RWPE2 (cell line): ENCODE data around the gene URAD.

Source experiments
- ATAC-seq: fragments of 200-7000 bp; cut with Tn5 transposase; 3 replicates; pipeline ENCODE4 v1.9.1; 2021; ENCODE audit warnings: low read depth
- DNase-seq: peaks from one replicate; pipeline ENCODE4 v3.0.0-alpha.2; 2020; ENCODE audit warnings: low spot score
- H3K27ac ChIP-seq: fragments of 450-650 bp; 2 replicates; pipeline ENCODE4 v1.5.1; 2017; ENCODE audit warnings: mild to moderate bottlenecking; ENCODE audit not compliant: poor library complexity, severe bottlenecking
- H3K27me3 ChIP-seq: fragments of 250-450 bp; sonication (Bioruptor Pico); 2 replicates; pipeline ENCODE4 v1.5.1; 2021; ENCODE audit warnings: mild to moderate bottlenecking, moderate library complexity; ENCODE audit not compliant: insufficient read depth, poor library complexity, severe bottlenecking
- H3K36me3 ChIP-seq: fragments of 250-450 bp; sonication (Bioruptor Pico); 2 replicates; pipeline ENCODE4 v1.5.1; 2020; ENCODE audit warnings: low read depth, mild to moderate bottlenecking, moderate library complexity
- H3K4me1 ChIP-seq: fragments of 250-450 bp; sonication (Bioruptor Pico); 2 replicates; pipeline ENCODE4 v1.5.1; 2021; ENCODE audit warnings: mild to moderate bottlenecking, moderate library complexity; ENCODE audit not compliant: insufficient read depth, poor library complexity, severe bottlenecking
- H3K4me3 ChIP-seq: fragments of 250-450 bp; sonication (Bioruptor Pico); 2 replicates; pipeline ENCODE4 v1.5.1; 2021; ENCODE audit warnings: mild to moderate bottlenecking, moderate library complexity; ENCODE audit not compliant: severe bottlenecking
- H3K9me3 ChIP-seq: fragments of 250-450 bp; sonication (Bioruptor Pico); 2 replicates; pipeline ENCODE4 v1.5.1; 2021; ENCODE audit warnings: mild to moderate bottlenecking, moderate library complexity; ENCODE audit not compliant: severe bottlenecking
- TF ChIP-seq, protein P1 (sequence below): fragments of 450-650 bp; IDR thresholded peaks from one replicate; pipeline ENCODE4 v1.5.1; 2017; ENCODE audit warnings: mild to moderate bottlenecking, moderate library complexity; ENCODE audit not compliant: poor library complexity, severe bottlenecking

The URAD gene

DNA sequence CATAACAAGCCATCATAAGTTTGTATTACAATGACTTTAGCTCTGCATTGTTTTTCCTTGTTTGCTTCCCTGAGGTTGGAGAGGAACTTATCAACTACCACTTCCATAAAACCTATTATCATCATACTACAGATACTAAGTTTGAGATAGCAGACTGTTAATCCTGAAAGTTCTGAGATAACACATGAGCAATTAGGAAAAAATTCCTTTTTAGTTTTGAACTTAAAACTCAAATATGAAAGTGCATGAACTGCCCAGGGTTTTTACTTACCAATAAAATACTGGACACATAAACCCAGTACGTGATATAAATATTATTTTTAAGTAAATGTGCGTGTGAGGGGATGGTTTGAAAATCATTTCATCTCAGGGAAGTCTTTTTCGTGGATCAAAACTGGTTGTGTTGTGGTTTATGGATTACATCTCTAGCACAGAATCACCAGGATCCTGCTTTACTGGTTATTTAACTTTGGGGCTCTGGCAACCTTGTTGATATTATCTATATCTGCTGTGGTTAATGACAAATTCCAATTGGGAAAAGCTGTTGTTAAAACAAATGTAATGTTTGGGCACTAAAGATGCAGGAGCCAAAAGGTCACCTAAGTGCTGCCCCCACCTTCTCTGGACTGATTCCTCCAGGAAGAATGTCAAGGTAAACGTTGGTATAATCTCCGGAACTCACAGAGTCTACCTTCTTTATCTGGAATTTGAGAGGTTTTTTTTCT lies 31.8 kb downstream of the URAD start:
- Histone ChIP-seq H3K4me1 (no peaks in the 10 kb centered on the region), H3K36me3 (no peaks in the 10 kb centered on the region), H3K4me3 (no peak overlapping the region), H3K27ac (no peak overlapping the region), H3K27me3 (peaks cover 99% of the 10 kb centered on the region), H3K9me3 (no peaks in the 10 kb centered on the region)
- TF ChIP-seq, protein P1, sequence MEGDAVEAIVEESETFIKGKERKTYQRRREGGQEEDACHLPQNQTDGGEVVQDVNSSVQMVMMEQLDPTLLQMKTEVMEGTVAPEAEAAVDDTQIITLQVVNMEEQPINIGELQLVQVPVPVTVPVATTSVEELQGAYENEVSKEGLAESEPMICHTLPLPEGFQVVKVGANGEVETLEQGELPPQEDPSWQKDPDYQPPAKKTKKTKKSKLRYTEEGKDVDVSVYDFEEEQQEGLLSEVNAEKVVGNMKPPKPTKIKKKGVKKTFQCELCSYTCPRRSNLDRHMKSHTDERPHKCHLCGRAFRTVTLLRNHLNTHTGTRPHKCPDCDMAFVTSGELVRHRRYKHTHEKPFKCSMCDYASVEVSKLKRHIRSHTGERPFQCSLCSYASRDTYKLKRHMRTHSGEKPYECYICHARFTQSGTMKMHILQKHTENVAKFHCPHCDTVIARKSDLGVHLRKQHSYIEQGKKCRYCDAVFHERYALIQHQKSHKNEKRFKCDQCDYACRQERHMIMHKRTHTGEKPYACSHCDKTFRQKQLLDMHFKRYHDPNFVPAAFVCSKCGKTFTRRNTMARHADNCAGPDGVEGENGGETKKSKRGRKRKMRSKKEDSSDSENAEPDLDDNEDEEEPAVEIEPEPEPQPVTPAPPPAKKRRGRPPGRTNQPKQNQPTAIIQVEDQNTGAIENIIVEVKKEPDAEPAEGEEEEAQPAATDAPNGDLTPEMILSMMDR: no peak
- DNase-seq: no peak
- ATAC-seq: no peak

DNA sequence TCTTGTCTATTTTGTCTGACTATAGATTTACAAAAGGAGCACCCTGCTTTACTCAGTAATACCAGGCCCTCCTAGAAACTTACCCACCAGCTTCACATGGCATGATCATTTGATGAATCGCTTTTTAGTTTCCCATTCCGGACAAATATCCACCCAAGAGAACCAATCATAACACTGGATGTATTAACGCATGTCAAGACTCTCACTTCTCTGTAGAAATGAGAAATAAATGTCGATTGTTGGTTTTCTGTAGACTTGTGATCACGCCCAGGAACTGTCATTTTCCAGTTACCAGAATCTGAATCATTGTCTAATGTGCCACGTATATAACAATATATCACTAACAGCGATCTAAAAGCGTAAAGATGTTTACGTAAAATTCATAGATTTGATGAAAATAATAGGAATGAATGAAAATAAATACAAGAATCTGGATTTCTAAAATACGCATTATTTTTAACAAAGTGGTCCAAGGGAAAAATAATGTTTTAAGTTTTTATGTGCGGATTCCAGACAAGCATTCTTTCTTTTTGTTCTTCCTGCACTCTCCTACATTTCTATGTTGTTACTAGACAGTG lies 33.4 kb downstream of the URAD start:
- TF ChIP-seq, protein P1: no peak
- Histone ChIP-seq H3K4me1 (no peaks in the 10 kb centered on the region), H3K36me3 (no peaks in the 10 kb centered on the region), H3K27ac (no peak overlapping the region), H3K4me3 (no peak overlapping the region), H3K9me3 (no peaks in the 10 kb centered on the region), H3K27me3 (peaks cover 92% of the 10 kb centered on the region)
- DNase-seq (no peak), ATAC-seq (no peak)

DNA sequence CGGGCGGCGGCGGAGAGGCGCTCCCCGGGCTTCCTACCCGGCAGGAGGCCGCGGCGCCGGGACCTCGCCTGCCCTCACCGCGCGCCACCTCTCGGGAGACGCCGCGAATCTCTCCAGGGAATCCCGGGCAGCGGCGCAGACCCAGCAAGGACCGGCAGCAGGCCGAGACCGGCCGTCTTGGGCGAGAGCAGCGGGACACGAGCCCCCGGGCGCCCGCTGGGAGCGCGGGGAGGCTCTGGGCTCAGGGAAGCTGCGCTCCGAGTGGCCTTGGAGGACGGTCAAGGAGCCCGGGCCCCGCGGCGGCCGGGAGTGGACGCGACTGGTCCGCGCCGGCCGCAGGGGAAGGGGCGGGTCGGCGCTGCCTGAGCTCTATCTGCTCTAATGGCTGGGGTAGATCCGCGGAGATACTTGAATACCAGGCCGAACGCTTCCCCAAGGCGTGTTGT lies 34.1 kb downstream of the URAD start:
- Histone ChIP-seq H3K36me3 (no peaks in the 10 kb centered on the region), H3K4me1 (no peaks in the 10 kb centered on the region), H3K4me3 (peak overlapping the region; percentile 25), H3K9me3 (no peaks in the 10 kb centered on the region), H3K27me3 (peaks cover 85% of the 10 kb centered on the region), H3K27ac (no peak overlapping the region)
- DNase-seq (no peak), ATAC-seq (peak; percentile 63)
- TF ChIP-seq, protein P1: no peak

DNA sequence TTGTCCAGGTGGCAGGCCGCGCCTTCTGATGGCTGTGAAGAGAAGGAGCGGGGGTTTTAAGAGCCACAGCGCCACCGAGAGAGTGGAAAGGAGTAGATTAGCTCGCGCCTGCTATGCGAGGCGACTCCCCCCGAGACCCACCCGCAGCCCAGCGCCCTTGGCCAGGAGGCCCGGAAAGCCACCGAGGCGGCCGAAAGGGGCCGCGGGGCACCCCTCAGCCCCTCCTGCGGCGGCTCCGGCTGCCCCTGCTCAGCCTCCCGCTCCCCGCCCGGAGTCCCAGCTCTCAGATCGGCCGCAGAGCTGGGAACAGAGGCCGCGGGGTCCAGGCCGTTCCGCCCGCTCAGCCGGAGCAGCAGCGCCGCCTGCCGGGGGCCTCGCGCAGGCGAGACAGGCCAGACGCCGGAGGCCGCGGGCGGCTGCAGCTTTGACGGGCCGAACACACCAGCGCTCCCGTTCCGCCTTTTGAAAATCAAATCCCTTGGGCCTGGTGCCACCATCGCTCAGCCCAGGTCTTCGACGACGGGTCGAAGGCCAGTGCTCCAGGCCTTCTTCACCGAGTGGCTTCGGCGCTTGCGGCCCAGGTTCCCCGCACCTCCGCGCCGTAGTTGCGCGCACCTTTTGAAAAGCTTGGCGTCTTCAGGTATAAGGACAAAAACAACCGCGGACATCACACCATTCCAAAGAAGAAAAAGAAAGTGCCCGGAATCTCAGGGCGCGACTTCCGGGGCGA lies 34.7 kb downstream of the URAD start:
- Histone ChIP-seq H3K27me3 (peaks cover 79% of the 10 kb centered on the region), H3K36me3 (no peaks in the 10 kb centered on the region), H3K9me3 (no peaks in the 10 kb centered on the region), H3K4me1 (no peaks in the 10 kb centered on the region), H3K4me3 (peak overlapping the region; percentile 25), H3K27ac (no peak overlapping the region)
- no peak for DNase-seq
- TF ChIP-seq, protein P1: peak; percentile 88
- ATAC-seq: peak; percentile 97
